HAP-1 (cell line): ENCODE measurements around the gene TAS2R41.
"Not testable (repeated sequence)": the region's sequence is repeated elsewhere in the genome, so short reads cannot be mapped to it uniquely, and the experiment has no call there.

Source experiments
- DNase-seq, 2 experiments: peaks; one replicate each; pipeline ENCODE4 v3.0.0-alpha.2; 2016 to 2020; ENCODE audit warnings: low spot score in 2 of 2
- H3K27me3 ChIP-seq: fragments of 250-450 bp; sonication (Bioruptor Pico); 2 replicates; pipeline ENCODE4 v1.5.1; 2020; ENCODE audit warnings: low read depth, mild to moderate bottlenecking, moderate library complexity
- H3K36me3 ChIP-seq: fragments of 250-450 bp; sonication (Bioruptor Pico); replicated peaks from 2 replicates; pipeline ENCODE4 v1.5.1; 2020; ENCODE audit warnings: mild to moderate bottlenecking
- H3K4me1 ChIP-seq: fragments of 250-450 bp; sonication (Bioruptor Pico); 2 replicates; pipeline ENCODE4 v1.5.1; 2020; ENCODE audit warnings: mild to moderate bottlenecking
- H3K4me3 ChIP-seq: fragments of 250-450 bp; sonication (Bioruptor Pico); 2 replicates; pipeline ENCODE4 v1.5.1; 2020; ENCODE audit warnings: mild to moderate bottlenecking, moderate library complexity
- H3K9me3 ChIP-seq: fragments of 250-450 bp; sonication (Bioruptor Pico); 2 replicates; pipeline ENCODE4 v1.5.1; 2020; ENCODE audit warnings: mild to moderate bottlenecking, moderate library complexity
- in situ Hi-C: fragments of 300-500 bp; cut with MboI; formaldehyde crosslinking; loops from 3 replicates; pipeline ENCODE4 v1.14.3; 2020; ENCODE audit warnings: low sequenced_read_pairs, inconsistent platforms, mixed read lengths

Gene TAS2R41

GRCh38 chr7:143462045-143462444 is 15.6 kb upstream of the TAS2R41 start:
- no peaks in the 10 kb centered on the region for H3K36me3 ChIP-seq
- in situ Hi-C loops = no loop called here
- no peak overlapping the region for H3K4me3 ChIP-seq
- no peaks in the 10 kb centered on the region for H3K27me3 ChIP-seq
- no peak for DNase-seq
- no peaks in the 10 kb centered on the region for H3K4me1 ChIP-seq
- no peaks in the 10 kb centered on the region for H3K9me3 ChIP-seq

- no peak overlapping the region for H3K4me3 ChIP-seq
- in situ Hi-C loops = no loop called here
- H3K36me3 ChIP-seq = no peaks in the 10 kb centered on the region
- no peak for DNase-seq
- no peaks in the 10 kb centered on the region for H3K4me1 ChIP-seq
- no peaks in the 10 kb centered on the region for H3K9me3 ChIP-seq
- H3K27me3 ChIP-seq = no peaks in the 10 kb centered on the region
These were observed 14.1 kb upstream of the TAS2R41 start for GRCh38 chr7:143463556-143463955.

DNA sequence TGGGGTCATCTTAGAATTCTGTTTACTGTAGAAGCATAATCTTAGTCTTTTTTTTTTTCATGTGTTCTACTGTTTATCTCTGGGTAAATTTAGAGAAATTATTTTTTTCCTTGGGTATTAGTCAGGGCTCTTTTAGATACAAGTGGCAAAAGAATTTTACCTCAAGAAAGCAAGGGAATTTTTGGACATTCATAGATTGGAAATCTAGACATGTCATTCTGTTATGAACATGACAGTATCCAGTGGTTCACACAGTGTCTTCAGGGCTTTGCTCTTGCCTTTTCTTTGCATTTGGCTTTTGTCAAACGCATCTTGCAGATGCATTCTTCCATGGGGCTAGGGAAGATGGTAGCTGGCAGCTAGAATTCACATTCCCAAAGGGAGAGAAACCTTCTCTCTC is 13.7 kb upstream of the TAS2R41 start:
- H3K9me3 ChIP-seq = no peaks in the 10 kb centered on the region
- in situ Hi-C loops = no loop called here

DNA sequence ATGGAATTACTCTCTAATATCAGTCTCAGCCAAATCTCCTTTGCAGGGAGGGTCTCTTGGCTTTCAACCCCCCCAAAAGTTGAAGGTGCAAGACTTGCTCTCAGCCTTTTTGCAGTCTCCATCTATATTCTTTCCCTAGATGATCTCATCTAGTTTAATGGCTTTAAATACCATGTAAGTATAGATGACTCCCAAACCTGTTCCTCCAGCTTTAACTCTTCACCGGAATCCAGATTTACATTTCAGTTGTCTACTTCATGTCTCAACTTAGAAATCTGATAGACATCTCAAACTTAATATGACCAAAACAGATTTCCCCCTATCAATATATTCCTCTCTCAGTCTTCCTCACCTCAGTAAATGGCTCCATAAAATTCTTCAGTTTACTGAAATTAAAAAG is 9.9 kb upstream of the TAS2R41 start:
- Histone ChIP-seq H3K9me3 (no peaks in the 10 kb centered on the region), H3K4me3 (no peak overlapping the region), H3K36me3 (no peaks in the 10 kb centered on the region), H3K4me1 (no peaks in the 10 kb centered on the region), H3K27me3 (no peaks in the 10 kb centered on the region)
- DNase-seq = no peak
- in situ Hi-C loops = no loop called here

More for the DNA sequence above, 13.7 kb upstream of the TAS2R41 start:
- no peaks in the 10 kb centered on the region for H3K27me3 ChIP-seq
- H3K4me1 ChIP-seq = no peaks in the 10 kb centered on the region
- no peaks in the 10 kb centered on the region for H3K36me3 ChIP-seq
- DNase-seq = no peak
- H3K4me3 ChIP-seq = no peak overlapping the region

GRCh38 chr7:143472071-143472689 is 5.5 kb upstream of the TAS2R41 start:
- H3K36me3 ChIP-seq, in situ Hi-C loops, H3K9me3 ChIP-seq, H3K4me1 ChIP-seq, H3K27me3 ChIP-seq, DNase-seq, H3K4me3 ChIP-seq: not testable (repeated sequence)

- no peak for DNase-seq
- H3K4me1 ChIP-seq = no peaks in the 10 kb centered on the region
- in situ Hi-C loops = no loop called here
- H3K27me3 ChIP-seq = no peaks in the 10 kb centered on the region
- H3K36me3 ChIP-seq = no peaks in the 10 kb centered on the region
- no peak overlapping the region for H3K4me3 ChIP-seq
- H3K9me3 ChIP-seq = no peaks in the 10 kb centered on the region
These were observed 1.5 kb downstream of the TAS2R41 start for GRCh38 chr7:143479055-143479766.

DNA sequence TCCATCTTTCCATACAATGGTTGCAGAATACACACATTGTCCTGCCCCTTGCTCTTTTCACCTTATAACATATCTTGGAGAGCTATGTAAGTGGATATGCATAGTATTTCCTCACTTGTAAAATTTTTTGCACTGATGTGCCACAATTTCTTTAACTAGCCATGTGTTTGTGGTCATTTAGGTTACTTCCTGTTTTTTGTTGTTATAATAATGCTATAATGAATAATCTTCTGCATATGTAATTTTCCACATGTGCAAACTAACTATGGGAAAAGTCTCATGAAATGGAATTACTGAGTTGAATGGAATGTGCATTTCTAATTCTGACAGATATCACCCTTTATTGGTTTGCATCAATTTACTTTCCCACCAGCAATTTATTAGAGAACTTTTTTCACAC is 2.8 kb downstream of the TAS2R41 start:
- H3K27me3 ChIP-seq = no peaks in the 10 kb centered on the region
- H3K36me3 ChIP-seq = no peaks in the 10 kb centered on the region
- in situ Hi-C loops = no loop called here
- no peak for DNase-seq
- no peak overlapping the region for H3K4me3 ChIP-seq
- no peaks in the 10 kb centered on the region for H3K4me1 ChIP-seq
- no peaks in the 10 kb centered on the region for H3K9me3 ChIP-seq

DNA sequence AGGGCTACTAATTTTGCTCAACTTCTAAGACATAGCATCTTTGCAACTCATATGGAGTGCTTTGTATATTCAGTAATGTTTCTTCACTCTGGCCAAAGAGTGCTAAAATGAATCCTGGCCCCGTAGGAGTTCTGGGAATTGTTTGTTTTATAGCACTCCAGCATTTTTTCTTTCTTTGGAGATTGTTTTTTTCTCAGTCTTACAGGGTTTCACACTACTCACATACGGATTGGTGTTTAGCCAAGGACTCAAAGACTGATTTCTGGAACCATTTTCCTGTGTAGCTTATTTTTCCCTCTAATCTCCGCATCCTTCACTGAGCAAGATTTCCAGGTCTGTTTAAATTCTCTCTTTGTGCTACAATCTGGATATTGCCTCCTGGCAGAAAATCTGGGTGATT is 6.4 kb downstream of the TAS2R41 start:
- Histone ChIP-seq H3K4me3 (no peak overlapping the region), H3K4me1 (no peaks in the 10 kb centered on the region), H3K36me3 (no peaks in the 10 kb centered on the region), H3K9me3 (no peaks in the 10 kb centered on the region), H3K27me3 (no peaks in the 10 kb centered on the region)
- DNase-seq = no peak
- in situ Hi-C loops = no loop called here

DNA sequence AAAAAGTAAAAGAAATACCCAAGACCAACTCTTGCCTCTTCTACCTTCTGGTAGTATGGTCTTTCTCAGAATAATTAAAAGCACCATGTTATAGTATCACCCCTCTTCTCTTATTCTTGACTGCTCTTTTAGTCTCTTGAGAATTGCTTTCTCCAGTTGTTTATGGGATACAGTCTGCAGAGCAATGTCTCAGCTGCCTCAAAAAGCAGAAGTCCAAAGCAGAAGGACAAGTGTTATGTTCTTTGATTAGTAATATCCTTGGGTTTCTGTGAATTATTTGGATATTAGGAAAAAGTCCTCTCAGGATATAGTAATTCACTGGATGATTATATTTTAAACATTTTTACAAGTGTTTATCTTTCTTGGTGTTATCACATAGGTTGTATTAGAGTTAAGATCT is 7.4 kb downstream of the TAS2R41 start:
- in situ Hi-C loops = no loop called here
- no peaks in the 10 kb centered on the region for H3K4me1 ChIP-seq
- peaks cover under 1% of the 10 kb centered on the region; the same call in 1 of the 2 replicates for H3K27me3 ChIP-seq
- H3K4me3 ChIP-seq = no peak overlapping the region
- no peaks in the 10 kb centered on the region for H3K9me3 ChIP-seq
- no peak for DNase-seq
- H3K36me3 ChIP-seq = no peaks in the 10 kb centered on the region

DNA sequence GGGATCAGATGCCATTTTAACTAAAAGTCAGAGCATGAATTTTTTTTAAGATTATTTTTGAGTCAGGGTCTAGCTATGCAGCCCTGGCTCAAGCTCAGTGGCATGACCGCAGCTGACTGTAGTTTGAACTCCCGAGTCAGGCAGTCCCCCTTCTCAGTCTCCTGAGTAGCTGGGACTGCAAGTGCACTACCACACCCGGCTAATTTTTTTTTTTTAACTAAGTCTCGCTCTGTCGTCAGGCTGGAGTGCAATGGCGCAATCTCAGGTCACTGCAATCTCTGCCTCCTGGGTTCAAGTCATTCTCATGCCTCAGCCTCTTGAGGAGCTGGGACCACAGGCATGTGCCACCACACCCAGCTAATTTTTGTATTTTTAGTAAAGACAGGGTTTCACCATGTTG is 7.8 kb downstream of the TAS2R41 start:
- Histone ChIP-seq H3K4me1 (no peaks in the 10 kb centered on the region), H3K4me3 (no peak overlapping the region), H3K9me3 (no peaks in the 10 kb centered on the region), H3K36me3 (no peaks in the 10 kb centered on the region), H3K27me3 (peaks cover 2% of the 10 kb centered on the region; the same call in 1 of the 2 replicates)
- DNase-seq = no peak
- in situ Hi-C loops = no loop called here

GRCh38 chr7:143486266-143486665 is 8.6 kb downstream of the TAS2R41 start:
- H3K9me3 ChIP-seq, DNase-seq, in situ Hi-C loops, H3K4me3 ChIP-seq, H3K27me3 ChIP-seq, H3K36me3 ChIP-seq, H3K4me1 ChIP-seq: not testable (repeated sequence)

GRCh38 chr7:143487061-143487460 is 9.4 kb downstream of the TAS2R41 start:
- H3K4me1 ChIP-seq = no peaks in the 10 kb centered on the region
- H3K36me3 ChIP-seq = no peaks in the 10 kb centered on the region
- H3K4me3 ChIP-seq = no peak overlapping the region
- in situ Hi-C loops = no loop called here
- no peak for DNase-seq
- H3K27me3 ChIP-seq = peaks cover 2% of the 10 kb centered on the region; the same call in 1 of the 2 replicates
- H3K9me3 ChIP-seq = no peaks in the 10 kb centered on the region

DNA sequence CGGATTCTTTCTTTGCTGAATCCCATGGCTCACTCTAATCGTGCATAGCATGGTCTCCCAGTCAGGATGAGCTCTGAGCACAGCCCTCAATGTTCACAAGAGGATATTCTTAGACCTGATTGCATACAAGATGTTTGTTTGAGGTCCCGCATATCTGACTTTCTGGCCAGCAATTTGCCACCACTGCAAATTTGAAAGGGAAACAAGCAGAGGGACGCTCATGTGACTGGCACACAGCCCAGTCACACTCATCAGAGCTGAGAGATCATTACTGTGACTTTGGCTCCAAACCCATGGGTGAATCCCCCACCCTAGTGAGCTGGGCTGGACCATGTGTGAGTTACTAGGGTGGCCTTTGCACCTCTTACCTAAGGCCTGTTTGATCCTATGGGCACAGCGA is 9.9 kb downstream of the TAS2R41 start:
- H3K27me3 ChIP-seq = peaks cover 2% of the 10 kb centered on the region; the same call in 1 of the 2 replicates
- H3K36me3 ChIP-seq = no peaks in the 10 kb centered on the region
- H3K4me1 ChIP-seq = no peaks in the 10 kb centered on the region
- no peak overlapping the region for H3K4me3 ChIP-seq
- in situ Hi-C loops = no loop called here
- DNase-seq = no peak
- H3K9me3 ChIP-seq = no peaks in the 10 kb centered on the region

GRCh38 chr7:143490717-143491306 is 13.1 kb downstream of the TAS2R41 start:
- Histone ChIP-seq H3K4me3 (no peak overlapping the region), H3K4me1 (no peaks in the 10 kb centered on the region)

More at GRCh38 chr7:143490717-143491306, 13.1 kb downstream of the TAS2R41 start:
- Histone ChIP-seq H3K9me3 (no peaks in the 10 kb centered on the region), H3K27me3 (peaks cover 2% of the 10 kb centered on the region), H3K36me3 (no peaks in the 10 kb centered on the region)
- no peak for DNase-seq
- in situ Hi-C loops = no loop called here
